Mammary epithelial cell (primary cell): ENCODE data around the gene USP9X.

Source experiments
- CTCF ChIP-seq, 2 donors: IDR thresholded peaks in 1 of 2; conservative IDR thresholded peaks in 1 of 2; 2 replicates each; pipeline ENCODE4 v1.5.1; 2011 to 2012; ENCODE audit warnings: inconsistent platforms in 2 of 2, low read length in 2 of 2, mild to moderate bottlenecking in 2 of 2, control low read depth in 1 of 2, low read depth in 1 of 2; ENCODE audit not compliant: insufficient read depth in 1 of 2; ENCODE audit errors: extremely low read depth in 1 of 2
- EZH2 ChIP-seq: IDR thresholded peaks from 2 replicates; pipeline ENCODE4 v1.6.1; 2012; ENCODE audit warnings: low read length, inconsistent platforms, borderline replicate concordance

- TF ChIP-seq CTCF (conservative IDR thresholded peaks at IDR 0.05 in 1 of 2, IDR thresholded peaks at IDR 0.05 in 1 of 2; ENCODE audit: extremely low read depth in 1 of 2, insufficient read depth in 1 of 2, low read depth in 1 of 2, low read length in 2 of 2) (no peak), EZH2 (no peak)
These were observed 37.5 kb downstream of the USP9X start for GRCh38 chrX:41122664-41123257.
